MCF 10A (cell line): ENCODE measurements around the gene SMARCA1. TPM values are rescaled to one million over a fixed set of nuclear protein-coding genes. Genes with fewer than 3 reads are reported as not detected.

Experiments used
- BruUV-seq: library from RNA; stranded (reverse); fragments of 400-500 nt; replicated peaks from 2 replicates; lab custom pipeline; 2021; lab: Mats Ljungman, UMichigan
- CTCF ChIA-PET: fragments of 300-600 bp; sonication (Branson Sonifier 250); formaldehyde crosslinking; extraction: SDS; loops from one replicate; lab custom pipeline; 2021; ENCODE audit warnings: antibody characterized with exemption, inconsistent platforms; lab: Yijun Ruan, JAX
- POLR2A ChIA-PET: fragments of 300-600, 350-650 bp; sonication (Branson Sonifier 250); formaldehyde crosslinking; extraction: SDS; loops from one replicate; lab custom pipeline; 2020; ENCODE audit warnings: antibody characterized with exemption, inconsistent platforms; lab: Yijun Ruan, JAX
- DNase-seq: peaks from one replicate; pipeline ENCODE4 v3.0.0-alpha.2; 2018; ENCODE audit not compliant: unreplicated experiment
- H3K27ac Mint-ChIP-seq: one replicate; pipeline ENCODE4 v1.8.0; 2022; ENCODE audit warnings: mild to moderate bottlenecking, low read depth, mixed read lengths; ENCODE audit not compliant: unreplicated experiment
- H3K27me3 Mint-ChIP-seq: one replicate; pipeline ENCODE4 v1.8.0; 2022; ENCODE audit warnings: mixed read lengths; ENCODE audit not compliant: insufficient read depth, unreplicated experiment
- H3K36me3 Mint-ChIP-seq: one replicate; pipeline ENCODE4 v1.8.0; 2022; ENCODE audit warnings: mild to moderate bottlenecking, moderate library complexity, mixed read lengths; ENCODE audit not compliant: insufficient read depth, unreplicated experiment
- H3K4me1 Mint-ChIP-seq: one replicate; pipeline ENCODE4 v1.8.0; 2022; ENCODE audit warnings: mixed read lengths; ENCODE audit not compliant: insufficient read depth, unreplicated experiment
- H3K4me3 Mint-ChIP-seq: one replicate; pipeline ENCODE4 v1.8.0; 2022; ENCODE audit warnings: mild to moderate bottlenecking, moderate library complexity, mixed read lengths; ENCODE audit not compliant: unreplicated experiment
- H3K9me3 Mint-ChIP-seq: one replicate; pipeline ENCODE4 v1.8.0; 2022; ENCODE audit warnings: mixed read lengths; ENCODE audit not compliant: unreplicated experiment
- intact Hi-C: fragments of 100-400 bp; cut with micrococcal nuclease; formaldehyde crosslinking; loops from 2 replicates; pipeline ENCODE4 v1.14.1; 2022
- total RNA-seq: library from RNA; stranded (reverse); gene quantifications from 2 replicates; pipeline ENCODE4 v1.2.3, GENCODE V29; 2022
- TF ChIP-seq, protein P1 (sequence below): fragments of 200-600 bp; IDR thresholded peaks from one replicate; pipeline ENCODE4 v1.8.0; 2022; ENCODE audit warnings: antibody characterized with exemption, mild to moderate bottlenecking; ENCODE audit not compliant: unreplicated experiment

SMARCA1 gene
- total RNA-seq, 1 experiment from 2014 or later = 1.7 TPM

DNA sequence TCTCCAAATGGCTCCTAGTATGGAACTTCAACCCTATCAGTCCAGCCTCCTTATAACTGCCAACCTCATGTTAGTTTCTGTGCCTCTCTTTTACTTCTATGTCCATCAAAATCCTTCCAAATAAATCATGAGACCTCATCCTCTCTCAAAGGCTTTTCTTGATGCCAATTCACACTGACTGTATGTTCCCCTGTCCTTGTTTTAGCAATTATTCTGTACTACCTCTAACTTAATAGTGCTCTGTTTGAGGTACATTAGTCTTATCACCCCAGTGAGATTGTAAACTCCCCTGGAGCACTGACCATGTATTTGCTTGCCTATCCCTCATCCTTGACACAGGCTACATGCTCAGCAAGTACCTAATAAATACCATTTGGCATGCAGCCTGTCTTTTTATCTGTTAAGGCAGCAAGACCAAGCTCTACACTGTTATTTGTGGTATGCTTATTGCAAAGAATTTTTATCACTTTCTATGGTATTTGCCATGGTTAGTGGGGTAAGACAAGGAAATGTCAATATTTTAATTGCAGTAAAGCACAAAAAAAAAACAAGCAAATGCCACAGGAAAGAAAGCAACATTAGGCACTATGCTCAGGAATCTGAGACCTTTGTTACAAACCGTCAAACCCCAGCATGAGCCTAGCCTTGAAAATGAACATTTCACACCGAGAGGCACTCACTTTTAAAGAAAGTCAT is 119.2 kb downstream of the SMARCA1 start:
- TF ChIP-seq, protein P1, sequence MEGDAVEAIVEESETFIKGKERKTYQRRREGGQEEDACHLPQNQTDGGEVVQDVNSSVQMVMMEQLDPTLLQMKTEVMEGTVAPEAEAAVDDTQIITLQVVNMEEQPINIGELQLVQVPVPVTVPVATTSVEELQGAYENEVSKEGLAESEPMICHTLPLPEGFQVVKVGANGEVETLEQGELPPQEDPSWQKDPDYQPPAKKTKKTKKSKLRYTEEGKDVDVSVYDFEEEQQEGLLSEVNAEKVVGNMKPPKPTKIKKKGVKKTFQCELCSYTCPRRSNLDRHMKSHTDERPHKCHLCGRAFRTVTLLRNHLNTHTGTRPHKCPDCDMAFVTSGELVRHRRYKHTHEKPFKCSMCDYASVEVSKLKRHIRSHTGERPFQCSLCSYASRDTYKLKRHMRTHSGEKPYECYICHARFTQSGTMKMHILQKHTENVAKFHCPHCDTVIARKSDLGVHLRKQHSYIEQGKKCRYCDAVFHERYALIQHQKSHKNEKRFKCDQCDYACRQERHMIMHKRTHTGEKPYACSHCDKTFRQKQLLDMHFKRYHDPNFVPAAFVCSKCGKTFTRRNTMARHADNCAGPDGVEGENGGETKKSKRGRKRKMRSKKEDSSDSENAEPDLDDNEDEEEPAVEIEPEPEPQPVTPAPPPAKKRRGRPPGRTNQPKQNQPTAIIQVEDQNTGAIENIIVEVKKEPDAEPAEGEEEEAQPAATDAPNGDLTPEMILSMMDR = no peak
- Mint-ChIP-seq H3K4me1 (no peaks in the 10 kb centered on the region), H3K9me3 (peaks cover 8% of the 10 kb centered on the region), H3K27ac (no peak overlapping the region), H3K27me3 (no peaks in the 10 kb centered on the region), H3K36me3 (no peaks in the 10 kb centered on the region), H3K4me3 (no peak overlapping the region)
- CTCF ChIA-PET = no interaction called here
- BruUV-seq = no TSS peak
- intact Hi-C loops = no loop called here
- DNase-seq = no peak
- POLR2A ChIA-PET = no interaction called here

Other genes starting within 250 kb of the SMARCA1 start
- gene OCRL, start 16.8 kb upstream of the SMARCA1 start, total RNA-seq = 25.3 and 26.8 TPM in 2 replicates
- gene APLN, start 131.5 kb upstream of the SMARCA1 start, total RNA-seq = not detected in 2 replicates
- gene XPNPEP2, start 215.5 kb upstream of the SMARCA1 start, total RNA-seq = not detected in 2 replicates